IMR-90 (cell line): ENCODE measurements around the gene PLCB4. TPM values are rescaled to one million over a fixed set of nuclear protein-coding genes. Genes with fewer than 3 reads are reported as not detected.

Source experiments
- ATAC-seq: fragments of 200-7000 bp; cut with Tn5 transposase; 2 replicates; pipeline ENCODE4 v1.9.1; 2020; ENCODE audit warnings: low read depth, mild to moderate bottlenecking, moderate library complexity
- BruUV-seq: library from RNA; stranded (reverse); fragments of 400-500 nt; replicated peaks from 2 replicates; lab custom pipeline; 2021; lab: Mats Ljungman, UMichigan
- CTCF ChIA-PET: fragments of 300-600 bp; formaldehyde crosslinking; extraction: SDS; loops from one replicate; lab custom pipeline; 2021; ENCODE audit warnings: antibody characterized with exemption; lab: Yijun Ruan, JAX
- POLR2A ChIA-PET: fragments of 300-600 bp; sonication (Branson Sonifier 250); formaldehyde crosslinking; loops from one replicate; lab custom pipeline; 2022; ENCODE audit warnings: antibody characterized with exemption; ENCODE audit not compliant: unreplicated experiment; lab: Charles Lee
- DNase-seq: peaks from one replicate; pipeline ENCODE4 v3.0.0; 2013
- H2AFZ ChIP-seq: replicated peaks from 2 replicates; pipeline ENCODE3; 2013; ENCODE audit warnings: low read length, mild to moderate bottlenecking; ENCODE audit not compliant: poor library complexity
- H2AK5ac ChIP-seq: 2 replicates; pipeline ENCODE4 v1.6.1; 2013; ENCODE audit warnings: low read depth, low read length, inconsistent platforms
- H2AK9ac ChIP-seq: replicated peaks from 2 replicates; pipeline ENCODE3; 2013; ENCODE audit warnings: mild to moderate bottlenecking, low read depth, low read length, moderate library complexity; ENCODE audit not compliant: poor library complexity
- H2BK120ac ChIP-seq: 2 replicates; pipeline ENCODE4 v1.6.1; 2013; ENCODE audit warnings: low read depth, low read length, inconsistent platforms
- H2BK15ac ChIP-seq: 3 replicates; pipeline ENCODE4 v1.6.1; 2013; ENCODE audit warnings: low read depth, low read length, inconsistent platforms
- H2BK20ac ChIP-seq: 2 replicates; pipeline ENCODE4 v1.6.1; 2013; ENCODE audit warnings: low read depth, mild to moderate bottlenecking, inconsistent platforms, low read length, moderate library complexity
- H2BK5ac ChIP-seq: 2 replicates; pipeline ENCODE4 v1.6.1; 2013; ENCODE audit warnings: mild to moderate bottlenecking, low read depth, low read length, inconsistent platforms; ENCODE audit not compliant: poor library complexity, severe bottlenecking
- H3K14ac ChIP-seq: replicated peaks from 2 replicates; pipeline ENCODE4 v1.6.1; 2013; ENCODE audit warnings: low read depth, low read length, inconsistent platforms
- H3K18ac ChIP-seq: 2 replicates; pipeline ENCODE4 v1.6.1; 2013; ENCODE audit warnings: low read depth, low read length, control low read depth
- H3K23ac ChIP-seq: 2 replicates; pipeline ENCODE4 v1.6.1; 2013; ENCODE audit warnings: low read depth, low read length, inconsistent platforms
- H3K27ac ChIP-seq: 2 replicates; pipeline ENCODE4 v1.5.1; 2013; ENCODE audit warnings: mild to moderate bottlenecking, control low read depth, low read length; ENCODE audit not compliant: insufficient read depth
- H3K27me3 ChIP-seq: 2 replicates; pipeline ENCODE4 v1.6.1; 2013; ENCODE audit warnings: low read length; ENCODE audit not compliant: control insufficient read depth, insufficient read depth
- H3K36me3 ChIP-seq: 2 replicates; pipeline ENCODE4 v1.6.1; 2013; ENCODE audit warnings: low read length, mixed read lengths; ENCODE audit not compliant: control insufficient read depth, insufficient read depth
- H3K4ac ChIP-seq: 2 replicates; pipeline ENCODE4 v1.6.1; 2013; ENCODE audit warnings: low read depth, low read length, inconsistent platforms
- H3K4me1 ChIP-seq: 2 replicates; pipeline ENCODE4 v1.6.1; 2013; ENCODE audit warnings: low read length, mixed read lengths; ENCODE audit not compliant: control insufficient read depth, insufficient read depth
- H3K4me2 ChIP-seq: 2 replicates; pipeline ENCODE4 v1.6.1; 2013; ENCODE audit warnings: low read depth, mild to moderate bottlenecking, control low read depth, low read length, moderate library complexity
- H3K4me3 ChIP-seq: 2 replicates; pipeline ENCODE4 v1.5.1; 2013; ENCODE audit warnings: low read depth, mild to moderate bottlenecking, control low read depth, low read length, moderate library complexity; ENCODE audit not compliant: insufficient read depth
- H3K56ac ChIP-seq: 2 replicates; pipeline ENCODE4 v1.6.1; 2013; ENCODE audit warnings: low read length, inconsistent platforms; ENCODE audit not compliant: insufficient read depth; ENCODE audit errors: extremely low read depth
- H3K79me1 ChIP-seq, 2 experiments: 2 replicates each; pipeline ENCODE4 v1.6.1; 2013; ENCODE audit warnings: low read length in 2 of 2, inconsistent platforms in 1 of 2, low read depth in 1 of 2
- H3K9ac ChIP-seq: 2 replicates; pipeline ENCODE4 v1.6.1; 2013; ENCODE audit warnings: low read depth, low read length, control low read depth
- H3K9me1 ChIP-seq: 2 replicates; pipeline ENCODE4 v1.6.1; 2013; ENCODE audit warnings: low read length, inconsistent platforms; ENCODE audit not compliant: insufficient read depth
- H3K9me3 ChIP-seq: 2 replicates; pipeline ENCODE4 v1.6.1; 2013; ENCODE audit warnings: low read length; ENCODE audit not compliant: control insufficient read depth, insufficient read depth
- H4K20me1 ChIP-seq: 2 replicates; pipeline ENCODE4 v1.6.1; 2013; ENCODE audit warnings: low read length, inconsistent platforms; ENCODE audit not compliant: insufficient read depth
- H4K5ac ChIP-seq: 2 replicates; pipeline ENCODE4 v1.6.1; 2013; ENCODE audit warnings: mild to moderate bottlenecking, low read depth, low read length, control low read depth
- H4K8ac ChIP-seq, 2 experiments: 2 replicates each; pipeline ENCODE4 v1.6.1; 2013; ENCODE audit warnings: low read depth in 2 of 2, low read length in 2 of 2, control low read depth in 1 of 2, inconsistent platforms in 1 of 2
- H4K91ac ChIP-seq: 2 replicates; pipeline ENCODE4 v1.6.1; 2013; ENCODE audit warnings: low read depth, low read length, inconsistent platforms; ENCODE audit not compliant: insufficient read depth
- CEBPB ChIP-seq: IDR thresholded peaks from 2 replicates; pipeline ENCODE4 v1.6.1; 2012; ENCODE audit warnings: low read depth, low read length, improper control_type of control experiment
- MAFK ChIP-seq: IDR thresholded peaks from 2 replicates; pipeline ENCODE4 v1.6.1; 2012; ENCODE audit warnings: low read depth, low read length, improper control_type of control experiment
- RFX5 ChIP-seq: IDR thresholded peaks from 2 replicates; pipeline ENCODE4 v1.8.0; 2012; ENCODE audit warnings: low read depth, mild to moderate bottlenecking, low read length, moderate library complexity
- WGBS, 2 experiments: methylation state at CpG; one replicate each; pipeline versions ENCODE4 v1.1.5 to v1.1.7; 2013; ENCODE audit warnings: missing lambda C conversion rate in 2 of 2; ENCODE audit not compliant: insufficient read length in 1 of 2; ENCODE audit errors: extremely low coverage in 2 of 2; 5-methylcytosine and 5-hydroxymethylcytosine counted together
- dilution Hi-C: fragments of 300-500 bp; cut with HindIII; formaldehyde crosslinking; loops from one replicate; pipeline ENCODE4 v1.14.3; 2018; ENCODE audit warnings: low sequenced_read_pairs; ENCODE audit not compliant: unreplicated experiment
- in situ Hi-C: fragments of 300-500 bp; cut with MboI; formaldehyde crosslinking; loops from 3 replicates; pipeline ENCODE4 v1.14.3; 2019; ENCODE audit warnings: low sequenced_read_pairs, inconsistent platforms, mixed read lengths
- intact Hi-C: fragments of 100-400 bp; cut with micrococcal nuclease; formaldehyde crosslinking; loops from 2 replicates; pipeline ENCODE4 v1.10.0; 2022
- polyA plus RNA-seq, 3 experiments: library from polyadenylated mRNA; depleted of rRNA; stranded (reverse); fragments of >200 nt; gene quantifications; 2 replicates each; pipeline ENCODE4 v1.2.3, GENCODE V29; 2012; ENCODE audit warnings: low replicate concordance in 1 of 3
- total RNA-seq: library from RNA; depleted of rRNA; stranded (reverse); fragments of >200 nt; gene quantifications from 2 replicates; pipeline ENCODE4 v1.2.3, GENCODE V29; 2012

The PLCB4 gene
- total and polyA plus RNA-seq, 2 of the 4 experiments (the other 2 are of a cell fraction) = 12.5 to 24.0 TPM

- no peaks in the 10 kb centered on the region; the same call in 1 of the 2 replicates for H3K36me3 ChIP-seq
- ChIA-PET CTCF (no interaction called here), POLR2A (no interaction called here)
- no peaks in the 10 kb centered on the region for H3K9me3 ChIP-seq
- no peak overlapping the region for H3K4ac ChIP-seq
- no TSS peak for BruUV-seq
- no peak overlapping the region for H3K9ac ChIP-seq
- ATAC-seq (peak; percentile 54), DNase-seq (peak; percentile 75)
- peaks cover 23 to 65% of the 10 kb centered on the region in 2 experiments for H3K79me1 ChIP-seq
- peaks cover 5% of the 10 kb centered on the region; the same call in 1 of the 2 replicates for H3K9me1 ChIP-seq
- H4K5ac ChIP-seq = no peak overlapping the region
- H4K20me1 ChIP-seq = peaks cover 12% of the 10 kb centered on the region; the same call in 1 of the 2 replicates
- H2BK20ac ChIP-seq = no peak overlapping the region
- H3K4me1 ChIP-seq = no peaks in the 10 kb centered on the region; the same call in 1 of the 2 replicates
- in situ Hi-C loops = no loop called here
- no peaks in the 10 kb centered on the region for H3K27me3 ChIP-seq
- H4K8ac ChIP-seq = no peak overlapping the region
- dilution Hi-C loops = no loop called here
- H2BK15ac ChIP-seq = no peak overlapping the region
- no peak overlapping the region for H3K4me2 ChIP-seq
- H2BK5ac ChIP-seq = no peak overlapping the region
- H2BK120ac ChIP-seq = no peak overlapping the region
- H3K56ac ChIP-seq = no peak overlapping the region
- TF ChIP-seq CEBPB (peak; percentile 40; the same call in 1 of the 2 replicates), RFX5 (peak; percentile 55; the same call in 1 of the 2 replicates), MAFK (no peak)
- H3K4me3 ChIP-seq = no peak overlapping the region
- H2AK9ac ChIP-seq = no peak overlapping the region
- intact Hi-C loops = no loop called here
- H4K91ac ChIP-seq = no peak overlapping the region
- no peak overlapping the region for H3K14ac ChIP-seq
- no peak overlapping the region for H3K23ac ChIP-seq
- H2AFZ ChIP-seq = no peak overlapping the region
- H3K18ac ChIP-seq = no peak overlapping the region
- no peak overlapping the region for H3K27ac ChIP-seq
- no CpG with 5 or more reads among the region's 4 CpGs for WGBS, 2 experiments
- no peak overlapping the region for H2AK5ac ChIP-seq
Measured at GRCh38 chr20:9235518-9235917, 166.6 kb downstream of the PLCB4 start.
